Effector memory CD8-positive, alpha-beta T cell (primary cell): Measurements from ENCODE around the gene SP3.

Source experiments
- ATAC-seq: fragments of 150-1000 bp; cut with Tn5 transposase; replicated peaks from 2 replicates; pipeline ENCODE4 v1.10.0; 2021; ENCODE audit warnings: mild to moderate bottlenecking, moderate library complexity
- DNase-seq, 3 experiments: peaks; one replicate each; pipeline ENCODE4 v3.0.0; 2021
- H3K27ac Mint-ChIP-seq, 2 donors: one replicate each; pipeline ENCODE4 v1.8.0; 2022; ENCODE audit warnings: mild to moderate bottlenecking in 2 of 2, mixed read lengths in 2 of 2, moderate library complexity in 2 of 2
- H3K27me3 Mint-ChIP-seq, 2 donors: one replicate each; pipeline ENCODE4 v1.8.0; 2022; ENCODE audit warnings: mixed read lengths in 2 of 2
- H3K36me3 Mint-ChIP-seq: one replicate; pipeline ENCODE4 v1.8.0; 2022; ENCODE audit warnings: mild to moderate bottlenecking, moderate library complexity, mixed read lengths; ENCODE audit not compliant: insufficient read depth
- H3K4me1 Mint-ChIP-seq, 2 donors: one replicate each; pipeline ENCODE4 v1.8.0; 2022; ENCODE audit warnings: low read depth in 2 of 2, mixed read lengths in 2 of 2
- H3K4me3 Mint-ChIP-seq, 2 donors: one replicate each; pipeline ENCODE4 v1.8.0; 2022; ENCODE audit warnings: mild to moderate bottlenecking in 2 of 2, mixed read lengths in 2 of 2, moderate library complexity in 2 of 2
- H3K9me3 Mint-ChIP-seq, 2 donors: one replicate each; pipeline ENCODE4 v1.8.0; 2022; ENCODE audit warnings: mixed read lengths in 2 of 2

The SP3 gene

GRCh38 chr2:173957517-173957916 lies 7.7 kb downstream of the SP3 start:
- H3K9me3 Mint-ChIP-seq = no peaks in the 10 kb centered on the region
- H3K4me1 Mint-ChIP-seq = peaks cover 65 to 82% of the 10 kb centered on the region in 2 donors
- H3K36me3 Mint-ChIP-seq = peaks cover 48% of the 10 kb centered on the region
- peak overlapping the region; percentile 65 to 71 for H3K27ac Mint-ChIP-seq
- DNase-seq (no peak), ATAC-seq (no peak)
- H3K27me3 Mint-ChIP-seq = no peaks in the 10 kb centered on the region
- H3K4me3 Mint-ChIP-seq = peak overlapping the region; percentile 42 to 72

GRCh38 chr2:173956454-173956853 lies 8.7 kb downstream of the SP3 start:
- H3K27me3 Mint-ChIP-seq = no peaks in the 10 kb centered on the region
- peaks cover 69 to 87% of the 10 kb centered on the region in 2 donors for H3K4me1 Mint-ChIP-seq
- no peaks in the 10 kb centered on the region for H3K9me3 Mint-ChIP-seq
- DNase-seq (no peak), ATAC-seq (no peak)
- peaks cover 48% of the 10 kb centered on the region for H3K36me3 Mint-ChIP-seq
- H3K27ac Mint-ChIP-seq = peak overlapping the region in 1 of 2 donors; percentile 38
- H3K4me3 Mint-ChIP-seq = peak overlapping the region; percentile 42 to 72

DNA sequence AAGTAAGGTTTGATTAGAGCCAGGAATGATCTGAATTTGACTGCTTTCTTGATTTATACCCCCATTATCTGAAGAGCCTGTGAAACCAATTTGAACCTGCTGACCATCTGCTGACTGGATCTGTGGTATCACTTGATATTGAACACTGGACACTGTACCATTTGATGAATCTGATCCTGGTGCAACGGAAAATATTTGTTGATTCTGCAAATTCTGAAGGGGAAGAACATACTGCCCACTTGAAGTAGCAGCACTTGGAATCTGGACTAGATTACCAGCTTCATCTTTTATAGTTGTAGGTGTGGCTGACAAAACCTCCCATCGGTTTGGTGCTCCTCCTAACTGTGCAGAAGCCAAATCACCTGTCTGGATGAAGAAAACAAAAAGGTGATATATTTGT lies 9.3 kb downstream of the SP3 start:
- H3K9me3 Mint-ChIP-seq = no peaks in the 10 kb centered on the region
- H3K4me1 Mint-ChIP-seq = peaks cover 69 to 89% of the 10 kb centered on the region in 2 donors
- H3K27ac Mint-ChIP-seq = peak overlapping the region in 1 of 2 donors; percentile 38
- H3K27me3 Mint-ChIP-seq = no peaks in the 10 kb centered on the region
- ATAC-seq = no peak
- DNase-seq = no peak
- H3K36me3 Mint-ChIP-seq = peaks cover 49% of the 10 kb centered on the region
- peak overlapping the region; percentile 42 to 72 for H3K4me3 Mint-ChIP-seq

GRCh38 chr2:173955004-173955403 lies 10.2 kb downstream of the SP3 start:
- Mint-ChIP-seq H3K4me1 (peaks cover 63 to 91% of the 10 kb centered on the region in 2 donors), H3K36me3 (peaks cover 52% of the 10 kb centered on the region), H3K9me3 (no peaks in the 10 kb centered on the region), H3K27me3 (no peaks in the 10 kb centered on the region), H3K4me3 (peak overlapping the region in 1 of 2 donors; percentile 72), H3K27ac (no peak overlapping the region)
- DNase-seq = no peak
- no peak for ATAC-seq

DNA sequence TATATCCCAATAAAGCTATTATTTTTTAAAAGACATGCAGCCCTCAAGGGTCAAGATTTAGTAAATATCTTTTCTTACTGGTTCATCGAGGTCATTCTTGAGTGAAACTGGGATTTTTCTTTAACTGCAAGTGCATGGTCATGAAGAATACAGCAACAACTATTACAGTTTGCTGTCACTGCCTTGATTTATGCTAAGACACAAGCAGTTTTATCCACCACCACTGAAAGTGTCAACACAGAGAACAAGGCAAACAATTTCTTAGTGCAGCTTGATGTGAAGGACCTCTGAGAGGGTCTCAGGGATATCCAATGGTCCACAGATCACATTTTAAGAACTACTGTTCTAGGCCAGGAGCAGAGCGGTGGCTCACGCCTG lies 12.1 kb downstream of the SP3 start:
- ATAC-seq (no peak), DNase-seq (no peak)
- H3K27ac Mint-ChIP-seq = peak overlapping the region in 1 of 2 donors; percentile 6
- peaks cover 58% of the 10 kb centered on the region for H3K36me3 Mint-ChIP-seq
- H3K4me3 Mint-ChIP-seq = peak overlapping the region; percentile 54 to 64
- no peaks in the 10 kb centered on the region for H3K9me3 Mint-ChIP-seq
- peaks cover 58 to 88% of the 10 kb centered on the region in 2 donors for H3K4me1 Mint-ChIP-seq
- no peaks in the 10 kb centered on the region for H3K27me3 Mint-ChIP-seq

- peaks cover 58% of the 10 kb centered on the region for H3K36me3 Mint-ChIP-seq
Measured at GRCh38 chr2:173952267-173953046, 12.7 kb downstream of the SP3 start.

GRCh38 chr2:173948842-173949241 lies 16.3 kb downstream of the SP3 start:
- H3K27ac Mint-ChIP-seq = no peak overlapping the region
- H3K36me3 Mint-ChIP-seq = peaks cover 52% of the 10 kb centered on the region
- DNase-seq = no peak
- peak overlapping the region; percentile 34 to 64 for H3K4me3 Mint-ChIP-seq
- ATAC-seq = no peak
- H3K27me3 Mint-ChIP-seq = no peaks in the 10 kb centered on the region
- no peaks in the 10 kb centered on the region for H3K9me3 Mint-ChIP-seq
- H3K4me1 Mint-ChIP-seq = peaks cover 48 to 79% of the 10 kb centered on the region in 2 donors

More at GRCh38 chr2:173952267-173953046, 12.7 kb downstream of the SP3 start:
- peak overlapping the region; percentile 54 to 64 for H3K4me3 Mint-ChIP-seq
- H3K9me3 Mint-ChIP-seq = no peaks in the 10 kb centered on the region
- peak overlapping the region in 1 of 2 donors; percentile 6 for H3K27ac Mint-ChIP-seq
- DNase-seq (no peak), ATAC-seq (peak; percentile 32)
- no peaks in the 10 kb centered on the region for H3K27me3 Mint-ChIP-seq
- peaks cover 61 to 93% of the 10 kb centered on the region in 2 donors for H3K4me1 Mint-ChIP-seq

DNA sequence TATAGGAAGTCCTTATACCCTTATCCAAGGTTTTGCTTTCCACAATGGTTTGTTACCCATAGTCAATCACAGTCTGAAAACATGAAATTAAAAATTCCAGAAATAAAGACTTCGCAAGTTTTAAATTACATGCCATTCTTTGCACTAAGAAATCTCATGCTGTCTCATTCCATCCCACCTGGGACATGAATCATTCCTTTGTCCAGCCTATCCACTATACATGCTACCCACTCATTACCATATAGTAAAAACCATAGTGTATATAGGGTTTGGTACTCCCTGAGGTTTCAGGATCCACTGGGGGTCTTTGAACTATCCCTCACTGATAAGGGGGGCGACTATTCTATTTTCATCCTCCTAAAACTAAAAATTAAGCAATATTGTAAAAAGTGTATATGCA lies 17.0 kb downstream of the SP3 start:
- no peaks in the 10 kb centered on the region for H3K9me3 Mint-ChIP-seq
- H3K4me3 Mint-ChIP-seq = peak overlapping the region in 1 of 2 donors; percentile 36
- no peak for DNase-seq
- no peaks in the 10 kb centered on the region for H3K27me3 Mint-ChIP-seq
- H3K27ac Mint-ChIP-seq = no peak overlapping the region
- peaks cover 49 to 79% of the 10 kb centered on the region in 2 donors for H3K4me1 Mint-ChIP-seq
- H3K36me3 Mint-ChIP-seq = peaks cover 49% of the 10 kb centered on the region
- no peak for ATAC-seq

DNA sequence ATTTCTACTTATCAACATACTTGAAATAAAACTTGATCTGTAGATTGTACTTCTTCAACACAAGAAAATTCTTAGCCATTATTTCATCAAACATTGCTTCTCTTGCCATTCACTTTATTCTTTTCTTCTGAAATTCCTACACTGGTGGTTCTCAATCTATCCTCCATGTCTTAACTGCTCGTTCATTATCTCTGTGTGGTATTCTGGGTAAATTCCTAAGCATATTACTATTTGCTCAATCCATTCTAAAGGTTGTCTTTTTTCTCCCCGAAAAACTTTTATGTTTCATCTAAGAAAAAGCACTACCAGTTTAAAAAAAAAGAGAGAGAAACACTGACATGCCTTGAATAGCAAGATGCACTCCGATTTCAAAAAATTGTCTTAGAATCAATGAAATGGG lies 18.0 kb downstream of the SP3 start:
- Mint-ChIP-seq H3K27ac (peak overlapping the region; percentile 5 to 86), H3K9me3 (no peaks in the 10 kb centered on the region), H3K4me1 (peaks cover 43 to 80% of the 10 kb centered on the region in 2 donors), H3K27me3 (no peaks in the 10 kb centered on the region), H3K36me3 (peaks cover 43% of the 10 kb centered on the region), H3K4me3 (peak overlapping the region; percentile 36 to 55)
- DNase-seq (no peak), ATAC-seq (no peak)

- H3K27ac Mint-ChIP-seq = peak overlapping the region in 1 of 2 donors; percentile 42
- DNase-seq = no peak
- peaks cover 22% of the 10 kb centered on the region for H3K36me3 Mint-ChIP-seq
- no peaks in the 10 kb centered on the region for H3K9me3 Mint-ChIP-seq
- peaks cover 54 to 79% of the 10 kb centered on the region in 2 donors for H3K4me1 Mint-ChIP-seq
- ATAC-seq = no peak
- peak overlapping the region; percentile 1 to 56 for H3K4me3 Mint-ChIP-seq
- no peaks in the 10 kb centered on the region for H3K27me3 Mint-ChIP-seq
Measured at GRCh38 chr2:173943738-173944137, 21.4 kb downstream of the SP3 start.

GRCh38 chr2:173942861-173943523 lies 22.2 kb downstream of the SP3 start:
- Mint-ChIP-seq H3K27me3 (no peaks in the 10 kb centered on the region), H3K27ac (peak overlapping the region; percentile 22 to 42), H3K36me3 (peaks cover 22% of the 10 kb centered on the region), H3K4me1 (peaks cover 57 to 80% of the 10 kb centered on the region in 2 donors), H3K4me3 (peak overlapping the region; percentile 1 to 56), H3K9me3 (no peaks in the 10 kb centered on the region)
- DNase-seq (no peak), ATAC-seq (no peak)

DNA sequence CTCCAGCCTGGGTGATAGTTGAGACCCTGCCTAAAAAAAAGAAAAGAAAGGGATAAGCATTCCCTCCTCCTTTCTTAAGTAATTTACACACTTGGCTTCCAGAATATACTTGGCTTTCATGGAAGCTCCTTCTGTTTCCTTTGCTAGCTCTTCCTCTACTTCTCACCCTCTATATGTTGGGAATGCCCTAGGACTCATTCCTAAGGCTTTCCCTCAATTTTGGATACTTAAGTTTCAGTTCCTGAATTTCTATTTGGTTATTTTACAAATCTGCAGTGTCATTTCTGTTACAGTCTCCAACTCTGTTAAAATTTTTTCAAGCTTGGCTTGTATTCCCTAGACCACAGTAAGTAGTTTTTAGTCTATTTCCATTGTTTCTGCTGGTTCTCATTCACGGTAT lies 23.6 kb downstream of the SP3 start:
- Mint-ChIP-seq H3K4me1 (peaks cover 49 to 71% of the 10 kb centered on the region in 2 donors), H3K4me3 (peak overlapping the region; percentile 31 to 64), H3K27ac (peak overlapping the region; percentile 12 to 22), H3K9me3 (no peaks in the 10 kb centered on the region), H3K27me3 (no peaks in the 10 kb centered on the region), H3K36me3 (peaks cover 17% of the 10 kb centered on the region)
- no peak for ATAC-seq
- DNase-seq = no peak

DNA sequence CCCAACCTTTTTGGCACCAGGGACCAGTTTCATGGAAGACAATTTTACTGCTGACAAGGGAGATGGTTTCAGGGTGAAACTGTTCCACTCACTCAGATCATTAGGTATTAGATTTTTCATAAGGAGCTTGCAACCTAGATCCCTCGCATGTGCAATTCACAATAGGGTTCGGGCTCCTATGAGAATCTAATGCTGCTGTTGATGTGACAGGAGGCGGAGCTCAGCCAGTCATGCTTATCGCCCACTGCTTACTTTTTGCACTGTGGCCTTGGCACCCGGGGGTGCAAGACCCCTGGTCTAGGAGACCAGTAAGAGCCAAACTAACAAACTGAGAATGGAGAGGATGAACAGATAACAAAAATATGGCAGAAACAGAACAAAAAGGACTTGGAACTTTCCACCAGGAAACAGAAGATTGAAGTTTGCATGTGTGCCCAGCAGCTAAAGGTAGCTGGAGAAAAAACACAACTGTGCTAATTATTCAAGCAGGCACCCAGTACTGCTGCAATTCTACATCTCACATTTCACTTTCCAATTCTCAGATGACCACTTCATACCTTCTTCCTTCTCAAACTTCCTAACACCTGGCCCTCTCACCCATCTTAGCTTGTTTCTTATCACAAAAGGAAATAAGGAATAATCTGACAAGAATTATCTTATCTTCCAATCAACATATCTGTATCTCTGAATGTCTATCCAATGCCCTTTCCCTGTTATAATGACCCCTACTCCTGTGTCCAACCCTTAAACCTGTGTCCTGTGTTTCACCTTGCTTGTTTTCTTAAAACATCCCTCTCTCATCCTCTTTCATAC lies 24.8 kb downstream of the SP3 start:
- Mint-ChIP-seq H3K4me3 (peak overlapping the region; percentile 31 to 64), H3K27ac (peak overlapping the region; percentile 22 to 45), H3K4me1 (peaks cover 44 to 62% of the 10 kb centered on the region in 2 donors), H3K9me3 (no peaks in the 10 kb centered on the region), H3K36me3 (peaks cover 8% of the 10 kb centered on the region), H3K27me3 (no peaks in the 10 kb centered on the region)
- DNase-seq (no peak), ATAC-seq (no peak)
